TTC549 (cell line): Measurements from ENCODE around the gene THRB.

Experiments
- FAIRE-seq: peaks from 2 replicates; lab custom pipeline; 2012; peaks lifted over from hg19 to GRCh38; lab: Jason Lieb, UNC

THRB gene

GRCh38 chr3:24224666-24225384, 269.8 kb downstream of the THRB start:
- FAIRE-seq, result no peak

- FAIRE-seq, result no peak
Measured at GRCh38 chr3:24222165-24222805, 272.4 kb downstream of the THRB start.

- no peak for FAIRE-seq
Measured at GRCh38 chr3:24220859-24221657, 273.6 kb downstream of the THRB start.

- no peak for FAIRE-seq
Measured at GRCh38 chr3:24215502-24215901, 279.1 kb downstream of the THRB start.

GRCh38 chr3:24211381-24211780, 283.3 kb downstream of the THRB start:
- FAIRE-seq, result no peak

GRCh38 chr3:24202071-24202470, 292.6 kb downstream of the THRB start:
- no peak for FAIRE-seq

GRCh38 chr3:24201301-24201700, 293.3 kb downstream of the THRB start:
- no peak for FAIRE-seq

- FAIRE-seq, result no peak
Measured at GRCh38 chr3:24199775-24200247, 294.8 kb downstream of the THRB start.

- FAIRE-seq, result no peak
Measured at GRCh38 chr3:24199300-24199699, 295.4 kb downstream of the THRB start.

- FAIRE-seq, result no peak
Measured at GRCh38 chr3:24198728-24199127, 295.9 kb downstream of the THRB start.

GRCh38 chr3:24197809-24198208, 296.8 kb downstream of the THRB start:
- FAIRE-seq, result no peak

- no peak for FAIRE-seq
Measured at GRCh38 chr3:24196526-24196925, 298.1 kb downstream of the THRB start.

GRCh38 chr3:24195504-24196230, 299.0 kb downstream of the THRB start:
- no peak for FAIRE-seq

GRCh38 chr3:24192469-24193056, 302.1 kb downstream of the THRB start:
- FAIRE-seq, result no peak

GRCh38 chr3:24191801-24192403, 302.7 kb downstream of the THRB start:
- FAIRE-seq, result no peak

GRCh38 chr3:24190256-24190655, 304.4 kb downstream of the THRB start:
- FAIRE-seq, result no peak

GRCh38 chr3:24185738-24186384, 308.8 kb downstream of the THRB start:
- FAIRE-seq, result no peak

- no peak for FAIRE-seq
Measured at GRCh38 chr3:24184528-24185176, 310.0 kb downstream of the THRB start.

GRCh38 chr3:24182756-24183155, 311.9 kb downstream of the THRB start:
- FAIRE-seq, result no peak

- no peak for FAIRE-seq
Measured at GRCh38 chr3:24181256-24181655, 313.4 kb downstream of the THRB start.

- no peak for FAIRE-seq
Measured at GRCh38 chr3:24180616-24181015, 314.0 kb downstream of the THRB start.
